ENCODE measurements around the gene BMERB1. TPM values are rescaled to one million over a fixed set of nuclear protein-coding genes. Genes with fewer than 3 reads are reported as not detected.

Gene BMERB1
- total and polyA plus RNA-seq, 8 donors: 4.6 to 99.5 (median 25.6) TPM

DNA sequence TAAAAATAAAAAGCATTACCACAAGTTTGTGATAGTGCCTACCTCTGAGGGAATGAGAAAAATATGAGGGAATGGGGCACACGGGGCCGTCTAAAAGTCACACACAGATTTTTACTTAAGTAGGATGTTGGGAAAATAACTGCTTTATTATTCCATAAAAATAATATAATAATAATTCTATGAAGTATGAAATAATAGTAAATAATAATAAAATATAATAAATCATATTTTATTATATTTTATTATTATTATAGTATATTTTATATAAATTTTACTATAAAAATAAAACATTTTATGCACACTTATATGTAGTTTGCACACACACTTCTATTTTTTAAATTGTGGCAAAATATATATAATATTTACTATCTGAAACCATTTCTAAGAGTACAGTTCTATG lies 92.3 kb downstream of the BMERB1 start:
- Histone ChIP-seq H3K4me3 (no peak overlapping the region), H3K9me3 (no peaks in the 10 kb centered on the region), H3K36me3 (peaks cover 0 to 7% (median 0%) of the 10 kb centered on the region in 4 donors), H3K4me1 (peaks cover 4 to 24% (median 9%) of the 10 kb centered on the region in 4 donors), H3K27ac (no peak overlapping the region), H3K27me3 (no peaks in the 10 kb centered on the region)
- no peak for DNase-seq
- TF ChIP-seq POLR2A (IDR thresholded peaks at IDR 0.05) (no peak), EP300 (IDR thresholded peaks at IDR 0.05) (no peak), POLR2AphosphoS5 (IDR thresholded peaks at IDR 0.05) (no peak)
- TF ChIP-seq, protein P1, sequence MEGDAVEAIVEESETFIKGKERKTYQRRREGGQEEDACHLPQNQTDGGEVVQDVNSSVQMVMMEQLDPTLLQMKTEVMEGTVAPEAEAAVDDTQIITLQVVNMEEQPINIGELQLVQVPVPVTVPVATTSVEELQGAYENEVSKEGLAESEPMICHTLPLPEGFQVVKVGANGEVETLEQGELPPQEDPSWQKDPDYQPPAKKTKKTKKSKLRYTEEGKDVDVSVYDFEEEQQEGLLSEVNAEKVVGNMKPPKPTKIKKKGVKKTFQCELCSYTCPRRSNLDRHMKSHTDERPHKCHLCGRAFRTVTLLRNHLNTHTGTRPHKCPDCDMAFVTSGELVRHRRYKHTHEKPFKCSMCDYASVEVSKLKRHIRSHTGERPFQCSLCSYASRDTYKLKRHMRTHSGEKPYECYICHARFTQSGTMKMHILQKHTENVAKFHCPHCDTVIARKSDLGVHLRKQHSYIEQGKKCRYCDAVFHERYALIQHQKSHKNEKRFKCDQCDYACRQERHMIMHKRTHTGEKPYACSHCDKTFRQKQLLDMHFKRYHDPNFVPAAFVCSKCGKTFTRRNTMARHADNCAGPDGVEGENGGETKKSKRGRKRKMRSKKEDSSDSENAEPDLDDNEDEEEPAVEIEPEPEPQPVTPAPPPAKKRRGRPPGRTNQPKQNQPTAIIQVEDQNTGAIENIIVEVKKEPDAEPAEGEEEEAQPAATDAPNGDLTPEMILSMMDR (IDR thresholded peaks at IDR 0.05): no peak
- WGBS, 5 donors: 90 to 99% (median 97%) methylated on average over 2 of the region's 2 CpGs
- intact Hi-C loops (cut with DNase I; ENCODE audit: low total_unique reads): no loop called here

DNA sequence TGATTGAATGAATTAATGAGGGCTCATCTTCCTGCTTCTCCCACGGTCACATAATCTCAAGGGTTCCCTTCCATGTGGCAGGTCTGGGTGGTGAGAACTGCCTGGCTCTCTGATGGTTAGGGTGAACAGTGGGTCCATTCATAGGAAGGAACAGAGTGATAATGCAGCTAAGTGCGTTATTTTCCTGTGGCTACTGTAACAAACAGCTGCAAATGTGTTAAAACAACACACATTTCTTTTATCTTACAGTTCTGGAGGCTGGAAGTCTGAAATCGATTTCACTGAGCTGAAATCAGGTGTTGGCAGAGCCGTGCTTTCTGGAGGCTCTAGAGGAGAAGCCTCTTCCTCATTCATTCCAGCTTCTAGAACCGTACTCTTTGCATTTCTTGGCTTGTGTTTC lies 95.3 kb downstream of the BMERB1 start:
- no peak for DNase-seq
- Histone ChIP-seq H3K4me1 (no peaks in the 10 kb centered on the region), H3K27ac (no peak overlapping the region), H3K4me3 (no peak overlapping the region), H3K27me3 (no peaks in the 10 kb centered on the region), H3K36me3 (peaks cover 0 to 7% (median 0%) of the 10 kb centered on the region in 4 donors), H3K9me3 (no peaks in the 10 kb centered on the region)
- WGBS, 5 donors: 71 to 80% (median 74%) methylated on average over 5 of the region's 5 CpGs
- TF ChIP-seq POLR2AphosphoS5 (IDR thresholded peaks at IDR 0.05): no peak
- no peak for TF ChIP-seq POLR2A (IDR thresholded peaks at IDR 0.05)
- TF ChIP-seq EP300 (IDR thresholded peaks at IDR 0.05): no peak
- TF ChIP-seq, protein P1 (IDR thresholded peaks at IDR 0.05): no peak
- intact Hi-C loops (cut with DNase I; ENCODE audit: low total_unique reads): no loop called here

DNA sequence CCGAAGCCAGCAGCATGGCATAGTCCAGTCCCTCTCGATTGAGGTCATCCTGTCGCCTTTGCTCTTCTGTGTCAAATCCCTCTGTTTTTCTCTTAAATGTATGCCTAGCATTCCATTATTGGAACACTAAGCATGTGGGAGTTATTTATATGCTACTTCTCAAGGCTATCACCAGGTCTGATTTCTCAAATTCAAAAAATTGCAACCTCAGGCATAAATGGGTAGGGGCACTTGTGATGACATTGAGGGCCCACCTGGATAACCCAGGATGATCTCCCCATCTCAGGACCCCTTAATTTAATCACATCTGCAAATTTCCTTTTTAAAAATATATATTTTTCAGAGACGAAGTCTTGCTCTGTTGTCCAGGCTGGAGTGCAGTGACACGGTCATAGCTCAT lies 95.7 kb downstream of the BMERB1 start:
- Histone ChIP-seq H3K27ac (no peak overlapping the region), H3K36me3 (peaks cover 0 to 7% (median 0%) of the 10 kb centered on the region in 4 donors), H3K27me3 (no peaks in the 10 kb centered on the region), H3K4me3 (no peak overlapping the region), H3K4me1 (no peaks in the 10 kb centered on the region), H3K9me3 (no peaks in the 10 kb centered on the region)
- TF ChIP-seq, protein P1 (IDR thresholded peaks at IDR 0.05): no peak
- TF ChIP-seq POLR2AphosphoS5 (IDR thresholded peaks at IDR 0.05): no peak
- intact Hi-C loops (cut with DNase I; ENCODE audit: low total_unique reads): no loop called here
- 90 to 97% (median 95%) methylated on average over 5 of the region's 5 CpGs for WGBS, 5 donors
- no peak for DNase-seq

DNA sequence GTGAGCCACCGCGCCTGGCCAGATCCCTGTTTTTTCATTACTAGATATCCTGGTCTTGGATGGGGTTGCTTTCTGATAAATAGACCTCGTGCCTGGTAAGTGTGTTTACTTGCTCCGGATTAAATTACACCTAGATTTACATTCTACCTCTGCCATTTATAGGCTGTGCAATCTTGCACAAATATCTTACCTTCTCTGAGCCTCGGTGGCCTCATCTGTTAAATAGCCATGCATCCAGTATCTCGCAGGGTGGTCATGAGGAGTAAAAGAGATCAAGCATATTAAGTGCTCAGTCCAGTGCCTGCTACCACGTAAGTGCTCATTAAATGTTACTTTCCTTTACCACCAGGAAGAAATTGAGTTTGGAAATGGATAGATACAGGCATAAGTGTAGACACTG lies 98.4 kb downstream of the BMERB1 start:
- no peak for DNase-seq
- TF ChIP-seq, protein P1 (IDR thresholded peaks at IDR 0.05): no peak
- no peak for TF ChIP-seq EP300 (IDR thresholded peaks at IDR 0.05)
- no peak for TF ChIP-seq POLR2AphosphoS5 (IDR thresholded peaks at IDR 0.05)
- no peak for TF ChIP-seq POLR2A (IDR thresholded peaks at IDR 0.05)
- Histone ChIP-seq H3K4me1 (no peaks in the 10 kb centered on the region), H3K9me3 (no peaks in the 10 kb centered on the region), H3K27me3 (no peaks in the 10 kb centered on the region), H3K4me3 (no peak overlapping the region), H3K36me3 (peaks cover 0 to 12% (median 0%) of the 10 kb centered on the region in 4 donors), H3K27ac (no peak overlapping the region)
- 66 to 83% (median 80%) methylated on average over 7 of the region's 7 CpGs for WGBS, 5 donors
- intact Hi-C loops (cut with DNase I; ENCODE audit: low total_unique reads): no loop called here
